ENCODE results near the gene NIPAL3. TPM values are rescaled to one million over a fixed set of nuclear protein-coding genes. Genes with fewer than 3 reads are reported as not detected.
A peak's percentile ranks its signal among the peaks of the same experiment; 100 is the strongest.

The NIPAL3 gene
- total RNA-seq, 1 experiment from 2014 or later = 11.2 TPM

GRCh38 chr1:24421502-24421901, 5.9 kb downstream of the NIPAL3 start:
- ATAC-seq = peak; percentile 49
- H3K4me1 Mint-ChIP-seq = peaks cover 47% of the 10 kb centered on the region
- H3K4me3 Mint-ChIP-seq = no peak overlapping the region
- CTCF ChIA-PET = interaction anchor here (0.7 to 1.6 kb wide), 6 partner anchors 8 to 223 kb away, joined by 3 to 4 read pairs (median 3); partner anchors contain the start of gene STPG1
- no peak overlapping the region for H3K27ac Mint-ChIP-seq
- H3K9me3 Mint-ChIP-seq = no peaks in the 10 kb centered on the region
- peaks cover 6% of the 10 kb centered on the region; the same call in 1 of the 2 replicates for H3K36me3 Mint-ChIP-seq
- no peaks in the 10 kb centered on the region for H3K27me3 Mint-ChIP-seq (ENCODE audit: low read depth)
- POLR2A ChIA-PET = interaction anchor here (1.4 kb wide), 1 partner anchor 54 kb away, joined by 3 read pairs; no protein-coding TSS in a partner anchor
- DNase-seq (ENCODE audit: low spot score) = no peak
- TF ChIP-seq ZNF416 (CRISPR knock-in tag; IDR thresholded peaks at IDR 0.05) (no peak), NR3C1 (CRISPR knock-in tag; conservative IDR thresholded peaks at IDR 0.05; ENCODE audit: low read depth) (no peak), E2F1 (CRISPR knock-in tag; IDR thresholded peaks at IDR 0.05) (no peak), ARID4B (CRISPR knock-in tag; IDR thresholded peaks at IDR 0.05; ENCODE audit: borderline replicate concordance) (no peak), SP1 (CRISPR knock-in tag; conservative IDR thresholded peaks at IDR 0.05) (no peak), ZNF396 (CRISPR knock-in tag; IDR thresholded peaks at IDR 0.05; ENCODE audit: borderline replicate concordance) (no peak), HMGXB4 (CRISPR knock-in tag; IDR thresholded peaks at IDR 0.05) (no peak), NR1H2 (CRISPR knock-in tag; IDR thresholded peaks at IDR 0.05) (no peak), ZNF425 (CRISPR knock-in tag; conservative IDR thresholded peaks at IDR 0.05) (no peak), GRHL2 (CRISPR knock-in tag; IDR thresholded peaks at IDR 0.05; ENCODE audit: insufficient replicate concordance, severe bottlenecking) (no peak), SMAD4 (CRISPR knock-in tag; IDR thresholded peaks at IDR 0.05) (no peak), ZSCAN18 (CRISPR knock-in tag; IDR thresholded peaks at IDR 0.05) (no peak), ZBTB21 (CRISPR knock-in tag; IDR thresholded peaks at IDR 0.05; ENCODE audit: borderline replicate concordance) (no peak), MXD4 (CRISPR knock-in tag; IDR thresholded peaks at IDR 0.05; ENCODE audit: borderline replicate concordance) (no peak), ATF1 (CRISPR knock-in tag; IDR thresholded peaks at IDR 0.05) (no peak), ELF4 (CRISPR knock-in tag; IDR thresholded peaks at IDR 0.05; ENCODE audit: low read depth) (no peak)
